Osteoblast (primary cell): ENCODE measurements around the gene ATXN7L2. TPM values are rescaled to one million over a fixed set of nuclear protein-coding genes. Genes with fewer than 3 reads are reported as not detected.
"Not testable (repeated sequence)": the region's sequence is repeated elsewhere in the genome, so short reads cannot be mapped to it uniquely, and the experiment has no call there.

Experiments
- DNase-seq: peaks from one replicate; pipeline ENCODE4 v3.0.0; 2011; ENCODE audit warnings: low spot score, mixed read lengths; ENCODE audit not compliant: insufficient read length; ENCODE audit errors: missing footprints
- H2AFZ ChIP-seq: 2 replicates; pipeline ENCODE4 v1.6.0; 2011; ENCODE audit warnings: mild to moderate bottlenecking, low read length
- H3K27ac ChIP-seq: 2 replicates; pipeline ENCODE4 v1.5.1; 2011; ENCODE audit warnings: mild to moderate bottlenecking, low read depth, low read length, moderate library complexity
- H3K27me3 ChIP-seq: 2 replicates; pipeline ENCODE4 v1.6.0; 2012; ENCODE audit warnings: mild to moderate bottlenecking, control low read depth, inconsistent platforms, low read length, moderate library complexity; ENCODE audit not compliant: insufficient read depth
- H3K36me3 ChIP-seq: 2 replicates; pipeline ENCODE4 v1.5.1; 2011; ENCODE audit warnings: mild to moderate bottlenecking, low read length, control low read depth, moderate library complexity; ENCODE audit not compliant: insufficient read depth
- H3K4me1 ChIP-seq: 2 replicates; pipeline ENCODE4 v1.5.1; 2011; ENCODE audit warnings: mild to moderate bottlenecking, low read length, control low read depth, moderate library complexity; ENCODE audit not compliant: insufficient read depth
- H3K4me2 ChIP-seq: 2 replicates; pipeline ENCODE4 v1.6.0; 2011; ENCODE audit warnings: mild to moderate bottlenecking, low read length; ENCODE audit not compliant: insufficient read depth
- H3K4me3 ChIP-seq: fragments of 200-600 bp; sonication (generic); 3 replicates; pipeline ENCODE4 v1.5.1; 2012; ENCODE audit warnings: mild to moderate bottlenecking, low read length, inconsistent platforms; ENCODE audit not compliant: insufficient read depth
- H3K79me2 ChIP-seq: 2 replicates; pipeline ENCODE4 v1.6.0; 2012; ENCODE audit warnings: mild to moderate bottlenecking, low read length, control low read depth, inconsistent platforms; ENCODE audit not compliant: insufficient read depth
- H3K9me3 ChIP-seq: 2 replicates; pipeline ENCODE4 v1.5.1; 2011; ENCODE audit warnings: low read depth, low read length, control low read depth
- H4K20me1 ChIP-seq: 2 replicates; pipeline ENCODE4 v1.6.0; 2012; ENCODE audit warnings: mild to moderate bottlenecking, low read length, control low read depth; ENCODE audit not compliant: insufficient read depth
- CTCF ChIP-seq: IDR thresholded peaks from 2 replicates; pipeline ENCODE4 v1.5.1; 2011; ENCODE audit warnings: mild to moderate bottlenecking, low read depth, low read length, moderate library complexity; ENCODE audit errors: extremely low read depth
- total RNA-seq: library from RNA; depleted of rRNA; stranded (reverse); fragments of >200 nt; gene quantifications from 2 replicates; pipeline ENCODE4 v1.2.3, GENCODE V29; 2012

ATXN7L2 gene
- total RNA-seq, 1 donor: 1.8 TPM

GRCh38 chr1:109443476-109443875, 40.2 kb upstream of the ATXN7L2 start:
- TF ChIP-seq CTCF: no peak
- no peak overlapping the region for H3K27ac ChIP-seq
- H4K20me1 ChIP-seq: no peaks in the 10 kb centered on the region
- H3K79me2 ChIP-seq: no peaks in the 10 kb centered on the region
- H2AFZ ChIP-seq: no peak overlapping the region
- no peak overlapping the region for H3K4me2 ChIP-seq
- DNase-seq: no peak
- H3K9me3 ChIP-seq: no peaks in the 10 kb centered on the region
- no peak overlapping the region for H3K4me3 ChIP-seq
- H3K36me3 ChIP-seq: no peaks in the 10 kb centered on the region
- peaks cover 13% of the 10 kb centered on the region for H3K27me3 ChIP-seq
- H3K4me1 ChIP-seq: peaks cover 11% of the 10 kb centered on the region

DNA sequence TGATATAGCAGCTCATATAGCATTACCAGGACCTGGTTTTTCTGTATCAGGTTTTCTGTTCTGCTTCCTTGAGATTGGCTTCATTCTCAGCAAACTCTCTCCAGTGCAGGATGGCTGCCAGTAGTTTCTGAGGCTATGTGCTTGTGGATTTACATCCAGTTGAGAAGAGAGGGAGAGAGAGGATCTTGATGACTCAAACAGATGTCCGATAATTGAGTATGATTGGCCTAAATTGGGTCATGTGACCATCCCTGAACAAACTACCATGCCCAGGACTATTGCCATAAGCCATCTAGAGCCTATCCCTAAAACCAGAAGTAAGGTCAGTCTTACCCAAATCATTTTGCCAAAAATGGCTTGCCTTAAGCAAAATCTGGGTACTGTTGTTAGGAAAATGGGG, 39.4 kb upstream of the ATXN7L2 start:
- Histone ChIP-seq H2AFZ (no peak overlapping the region), H4K20me1 (no peaks in the 10 kb centered on the region), H3K9me3 (no peaks in the 10 kb centered on the region), H3K4me1 (peaks cover 3% of the 10 kb centered on the region), H3K4me2 (no peak overlapping the region), H3K79me2 (no peaks in the 10 kb centered on the region), H3K4me3 (no peak overlapping the region), H3K27me3 (peaks cover 13% of the 10 kb centered on the region), H3K27ac (no peak overlapping the region), H3K36me3 (no peaks in the 10 kb centered on the region)
- no peak for DNase-seq
- no peak for TF ChIP-seq CTCF

DNA sequence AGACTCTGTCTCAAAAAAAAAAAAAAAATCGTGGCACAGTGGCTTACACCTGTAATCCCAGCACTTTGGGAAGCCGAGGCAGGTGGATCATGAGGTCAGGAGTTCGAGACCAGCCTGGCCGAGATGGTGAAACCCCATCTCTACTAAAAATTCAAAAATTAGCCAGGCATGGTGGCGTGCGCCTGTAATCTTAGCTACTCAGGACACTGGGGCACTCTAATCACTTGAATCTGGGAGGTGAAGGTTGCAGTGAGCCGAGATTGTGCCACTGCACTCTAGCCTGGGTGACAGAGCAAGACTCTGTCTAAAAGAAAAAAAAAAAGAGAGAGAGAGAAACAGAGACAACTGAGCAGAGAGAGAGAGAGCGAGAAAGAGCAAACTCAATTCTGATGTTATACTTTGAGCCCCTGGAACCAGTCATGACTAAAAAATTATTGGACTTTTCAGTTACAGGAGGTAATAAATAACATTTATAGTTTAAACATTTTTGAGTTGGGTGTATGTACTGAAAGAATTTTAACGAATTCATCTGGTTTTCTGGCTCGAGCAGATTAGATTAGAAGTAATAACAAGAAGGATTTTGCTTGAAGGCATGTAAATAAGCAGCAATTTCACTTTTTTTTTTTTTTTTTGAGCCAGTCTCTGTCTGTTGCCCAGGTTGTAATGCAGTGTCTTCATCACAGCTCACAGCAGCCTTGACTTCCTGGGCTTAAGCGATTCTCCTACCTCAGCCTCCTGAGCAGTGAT, 37.6 kb upstream of the ATXN7L2 start:
- not testable (repeated sequence) for H3K4me3 ChIP-seq, H3K4me2 ChIP-seq, H3K79me2 ChIP-seq, H3K27ac ChIP-seq, H4K20me1 ChIP-seq, H3K9me3 ChIP-seq, H3K4me1 ChIP-seq, DNase-seq, H2AFZ ChIP-seq, H3K36me3 ChIP-seq
- peaks cover 24% of the 10 kb centered on the region for H3K27me3 ChIP-seq

GRCh38 chr1:109447524-109447923, 36.2 kb upstream of the ATXN7L2 start:
- H3K4me3 ChIP-seq: no peak overlapping the region
- no peaks in the 10 kb centered on the region for H4K20me1 ChIP-seq
- no peak for DNase-seq
- H3K4me1 ChIP-seq: no peaks in the 10 kb centered on the region
- peak overlapping the region; percentile 44 for H2AFZ ChIP-seq
- no peaks in the 10 kb centered on the region for H3K36me3 ChIP-seq
- H3K4me2 ChIP-seq: no peak overlapping the region
- H3K27me3 ChIP-seq: peaks cover 29% of the 10 kb centered on the region
- no peak for TF ChIP-seq CTCF
- H3K27ac ChIP-seq: no peak overlapping the region
- no peaks in the 10 kb centered on the region for H3K9me3 ChIP-seq
- no peaks in the 10 kb centered on the region for H3K79me2 ChIP-seq
